ENCODE measurements around the gene E2F2.

E2F2 gene, protein sequence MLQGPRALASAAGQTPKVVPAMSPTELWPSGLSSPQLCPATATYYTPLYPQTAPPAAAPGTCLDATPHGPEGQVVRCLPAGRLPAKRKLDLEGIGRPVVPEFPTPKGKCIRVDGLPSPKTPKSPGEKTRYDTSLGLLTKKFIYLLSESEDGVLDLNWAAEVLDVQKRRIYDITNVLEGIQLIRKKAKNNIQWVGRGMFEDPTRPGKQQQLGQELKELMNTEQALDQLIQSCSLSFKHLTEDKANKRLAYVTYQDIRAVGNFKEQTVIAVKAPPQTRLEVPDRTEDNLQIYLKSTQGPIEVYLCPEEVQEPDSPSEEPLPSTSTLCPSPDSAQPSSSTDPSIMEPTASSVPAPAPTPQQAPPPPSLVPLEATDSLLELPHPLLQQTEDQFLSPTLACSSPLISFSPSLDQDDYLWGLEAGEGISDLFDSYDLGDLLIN

DNA sequence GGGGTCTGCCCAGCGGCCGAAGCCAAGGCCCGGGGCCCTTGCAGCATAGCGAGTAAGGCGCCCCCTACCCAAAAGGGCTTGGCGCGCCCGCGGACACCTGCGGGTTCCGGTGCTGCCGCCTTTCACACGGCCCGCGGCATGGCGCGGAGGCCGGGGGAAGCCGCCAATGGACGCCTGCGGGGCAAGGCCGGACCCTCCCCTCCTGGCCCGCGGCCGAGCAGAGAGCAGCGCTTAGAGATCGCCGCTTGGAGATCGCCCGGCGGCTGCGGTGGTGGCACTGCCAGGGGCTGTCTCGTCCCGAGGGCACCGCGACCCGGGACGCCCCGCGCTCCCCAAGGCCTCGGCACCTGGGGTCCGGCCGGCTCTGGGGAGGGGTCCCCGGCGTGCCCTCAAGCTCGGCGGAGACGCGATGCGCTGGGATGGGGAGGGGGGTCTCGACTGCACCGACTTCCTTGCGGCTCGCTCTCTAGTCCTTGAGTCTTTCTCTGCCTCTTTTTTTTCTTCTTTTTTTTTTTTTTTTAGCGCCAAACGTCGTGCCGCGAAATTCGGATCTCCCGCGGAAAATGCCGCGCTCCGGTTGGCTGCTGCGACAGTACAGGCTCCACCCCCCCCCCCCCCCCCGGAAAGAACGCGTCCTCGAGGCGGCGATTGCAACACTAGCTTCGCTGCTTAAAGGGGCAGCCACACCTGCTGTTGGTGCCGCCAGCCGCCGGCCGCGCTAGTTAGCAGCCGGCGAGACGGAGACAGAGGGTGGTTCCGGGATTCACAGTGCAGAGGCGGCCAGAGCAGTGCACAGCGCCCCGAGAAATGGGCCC lies at the start of gene E2F2:
E2F2 (minus strand) TSS at position 487 of the 815 bp plus-strand sequence; CDS start at position 47, 440 bp downstream.
- peak; percentile 75 for DNase-seq (ENCODE audit: low read depth)

DNA sequence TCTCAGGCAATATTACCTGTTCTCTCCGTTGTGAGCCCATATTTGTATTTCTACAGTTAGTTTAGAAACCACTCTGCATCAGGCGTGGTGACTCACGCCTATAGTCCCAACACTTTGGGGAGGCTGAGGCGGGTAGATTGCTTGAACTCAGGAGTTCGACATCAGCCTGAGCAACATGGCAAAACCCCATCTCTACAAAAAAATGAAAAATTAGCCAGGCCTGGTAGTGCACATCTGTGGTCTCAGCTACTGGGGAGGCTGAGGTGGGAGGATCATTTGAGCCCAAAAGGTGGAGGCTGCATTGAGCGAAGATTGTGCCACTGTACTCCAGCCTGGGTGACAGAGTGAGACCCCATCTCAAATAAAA lies 47.9 kb upstream of the E2F2 start:
- DNase-seq (ENCODE audit: low read depth) = no peak

DNA sequence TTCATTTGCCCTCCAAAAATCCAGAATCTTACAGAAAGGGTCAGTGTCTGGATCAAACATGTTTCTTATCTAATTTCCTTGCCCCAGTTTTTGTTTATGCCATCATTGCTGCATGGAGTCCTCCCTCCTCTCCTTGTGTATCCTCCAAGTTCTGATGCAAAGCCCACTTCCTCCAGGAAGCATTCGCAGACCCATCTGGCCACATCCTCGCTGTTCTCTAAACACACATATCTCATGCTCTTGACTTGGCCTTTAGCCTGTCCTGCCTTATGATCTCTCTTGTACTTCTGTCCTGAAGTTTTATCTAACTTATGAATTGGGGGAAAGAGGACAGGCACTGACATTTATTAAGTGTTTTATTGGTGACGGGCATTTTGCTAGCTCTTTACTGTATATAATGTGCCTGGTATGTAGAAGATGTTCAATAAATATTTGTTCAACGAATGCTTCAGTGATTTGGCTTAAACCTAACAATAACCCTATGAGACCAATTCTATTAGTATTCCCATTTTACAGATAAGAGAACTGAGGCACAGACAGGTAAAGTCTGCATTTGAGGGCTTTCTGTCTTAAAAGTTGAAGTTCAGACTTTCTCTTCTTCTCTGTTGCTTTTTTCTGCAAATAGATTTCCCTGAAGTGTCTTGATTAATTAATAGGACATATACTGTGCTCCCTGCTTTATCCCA lies 47.4 kb upstream of the E2F2 start:
- no peak for DNase-seq (ENCODE audit: low read depth)

DNA sequence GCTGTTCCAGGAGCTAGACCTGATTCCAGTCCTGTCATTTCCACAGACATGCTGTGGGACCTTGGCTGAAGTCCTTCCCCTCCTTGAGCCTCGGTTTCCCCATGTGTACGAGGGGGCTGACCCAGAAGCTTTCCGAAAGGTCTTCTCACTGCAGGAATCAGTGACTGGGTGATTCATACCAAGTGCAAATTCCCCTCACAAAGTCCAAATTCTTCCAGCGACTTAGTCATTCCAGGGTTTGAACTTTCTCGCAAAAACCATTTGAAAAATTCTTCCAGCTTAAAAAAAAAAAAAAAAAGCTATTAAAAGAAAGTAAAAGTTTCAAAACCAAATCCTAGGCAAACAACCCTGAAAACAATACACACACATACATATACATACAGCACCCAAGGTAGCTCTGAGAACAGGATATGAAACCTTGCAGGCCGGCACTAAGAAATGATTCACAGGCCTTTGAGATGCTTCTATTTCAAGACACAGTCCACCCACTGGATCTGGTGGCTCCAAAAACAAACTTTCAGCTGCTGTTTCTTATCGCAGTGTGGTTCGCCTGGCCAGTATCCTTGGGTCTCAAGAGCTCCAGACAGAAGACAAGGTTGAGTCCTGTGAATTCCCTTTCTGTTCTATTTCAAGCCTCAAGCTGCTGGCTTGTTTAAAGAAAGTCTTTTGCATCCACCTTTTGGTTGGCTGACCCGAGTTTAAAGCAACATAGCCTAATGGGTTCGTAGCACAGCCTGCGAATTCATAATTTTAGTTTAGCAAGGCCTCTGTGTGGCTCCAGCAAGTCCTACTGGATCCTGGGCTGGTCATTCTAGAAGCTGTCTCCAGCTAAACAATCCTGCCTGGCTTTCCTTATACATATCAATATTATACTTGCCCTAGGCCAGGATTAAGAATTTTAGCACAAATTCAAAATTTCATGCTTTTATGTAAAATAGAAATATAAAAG lies 46.3 kb upstream of the E2F2 start:
- no peak for DNase-seq (ENCODE audit: low read depth)

DNA sequence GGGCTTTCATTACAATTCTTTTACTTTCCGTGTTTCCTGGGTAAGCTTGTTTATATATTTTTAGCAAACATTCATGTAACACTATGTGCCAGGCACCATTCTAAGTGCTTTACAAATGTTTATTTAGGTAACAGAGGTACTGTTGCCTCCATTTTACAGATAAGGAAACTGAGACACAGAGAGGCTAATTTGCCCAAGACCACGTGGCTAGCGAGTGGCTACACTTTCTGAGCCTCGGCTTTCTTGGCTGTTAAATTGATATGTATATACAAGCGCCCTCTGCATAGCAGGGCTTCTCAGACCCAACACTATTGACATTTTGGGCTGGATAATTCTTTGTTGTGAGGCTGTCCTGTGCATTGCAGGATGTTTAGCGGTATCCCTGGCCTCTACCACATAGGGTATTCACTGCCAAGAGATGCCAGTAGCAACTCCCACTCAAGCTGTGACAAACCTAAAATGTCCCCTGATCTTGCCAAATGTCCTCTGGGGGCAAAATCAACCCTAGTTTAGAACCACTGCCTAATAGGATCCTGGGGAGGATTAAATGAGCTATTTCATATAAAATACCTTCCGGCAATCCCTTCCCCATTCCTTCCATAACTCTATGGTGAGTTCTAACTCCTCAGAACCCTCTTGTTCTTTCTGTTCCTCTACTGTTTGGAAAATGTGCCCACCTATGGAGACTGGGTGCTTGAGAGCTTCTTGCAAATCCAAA lies 45.5 kb upstream of the E2F2 start:
- no peak for DNase-seq (ENCODE audit: low read depth)

DNA sequence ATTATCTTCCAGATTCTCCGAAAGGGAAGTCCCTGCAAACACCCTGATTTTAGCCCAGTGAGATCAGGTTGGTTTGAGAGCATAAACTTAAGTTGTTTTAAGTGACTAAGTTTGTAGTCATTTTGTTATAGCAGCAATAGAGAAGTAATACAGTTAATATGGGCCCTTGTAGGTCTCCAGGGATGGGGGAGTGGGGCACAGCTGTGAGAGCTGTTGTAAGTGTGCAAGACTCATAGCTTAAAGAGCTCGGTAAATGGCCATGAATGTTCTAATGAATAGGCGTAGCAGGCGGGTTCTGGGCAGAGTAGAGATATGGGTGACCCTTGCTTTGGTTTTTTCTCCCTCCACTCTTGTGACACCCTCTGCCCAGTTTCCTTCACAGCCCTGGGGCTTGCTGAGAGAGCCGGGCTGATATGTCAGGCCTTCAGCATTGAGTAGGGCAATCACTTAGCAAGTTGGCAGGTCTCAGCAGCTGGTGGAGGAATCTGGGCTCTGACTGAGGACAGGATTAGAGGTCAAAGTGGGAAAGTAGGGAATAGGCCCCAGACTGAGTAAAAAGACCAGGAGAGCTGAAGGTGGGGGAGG lies 44.3 kb upstream of the E2F2 start:
- DNase-seq (ENCODE audit: low read depth) = no peak

DNA sequence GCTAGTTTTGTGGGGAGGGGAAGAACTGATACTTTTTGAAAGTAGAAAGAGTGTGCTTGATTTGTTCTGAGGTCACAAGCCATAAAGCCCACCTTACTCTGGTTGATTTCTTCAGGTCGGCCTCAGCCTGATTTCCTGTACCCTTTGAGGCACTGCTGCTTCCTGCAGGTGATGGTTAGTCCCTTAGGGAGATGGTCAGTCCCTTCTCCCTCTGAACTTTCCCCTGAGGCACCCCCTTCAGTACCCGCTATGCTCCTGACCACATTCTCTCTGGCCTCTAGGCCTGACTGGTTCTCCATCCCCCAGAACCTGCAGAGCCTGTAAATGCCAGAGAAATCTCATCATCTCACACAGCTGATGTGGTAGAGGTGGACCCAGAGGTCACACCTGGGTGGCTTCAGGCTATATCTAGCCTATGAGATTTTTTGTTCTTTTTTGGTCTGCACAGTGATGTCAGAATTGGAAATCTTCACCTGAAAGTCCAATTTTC lies 43.3 kb upstream of the E2F2 start:
- DNase-seq (ENCODE audit: low read depth) = no peak

DNA sequence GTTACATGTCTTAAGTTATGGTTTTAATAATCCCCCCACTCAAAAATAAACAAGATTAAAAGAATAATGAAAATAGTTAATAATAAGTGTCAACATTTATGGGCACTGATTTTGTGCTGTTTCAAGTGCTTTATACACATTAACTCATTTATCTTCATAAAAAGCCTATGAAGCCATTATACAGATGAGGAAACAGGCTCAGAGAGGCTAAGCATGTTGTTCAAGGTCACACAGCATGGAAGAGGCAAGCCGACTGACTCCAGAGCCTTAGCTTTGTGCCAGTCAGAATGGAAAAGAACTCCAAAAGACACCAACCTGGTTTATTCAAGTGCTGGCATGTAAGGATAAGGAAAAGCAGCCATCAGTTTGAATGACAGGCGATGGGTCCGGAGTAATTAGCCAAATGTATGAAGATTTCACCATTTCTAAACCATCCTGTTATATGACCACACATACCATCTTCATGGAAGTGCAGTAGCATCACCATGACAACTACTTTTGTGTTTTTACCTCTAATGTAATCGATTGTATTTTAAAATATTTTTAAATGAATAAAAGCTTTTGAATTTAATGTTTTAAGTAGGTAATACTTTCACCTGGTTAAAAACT lies 42.6 kb upstream of the E2F2 start:
- no peak for DNase-seq (ENCODE audit: low read depth)

DNA sequence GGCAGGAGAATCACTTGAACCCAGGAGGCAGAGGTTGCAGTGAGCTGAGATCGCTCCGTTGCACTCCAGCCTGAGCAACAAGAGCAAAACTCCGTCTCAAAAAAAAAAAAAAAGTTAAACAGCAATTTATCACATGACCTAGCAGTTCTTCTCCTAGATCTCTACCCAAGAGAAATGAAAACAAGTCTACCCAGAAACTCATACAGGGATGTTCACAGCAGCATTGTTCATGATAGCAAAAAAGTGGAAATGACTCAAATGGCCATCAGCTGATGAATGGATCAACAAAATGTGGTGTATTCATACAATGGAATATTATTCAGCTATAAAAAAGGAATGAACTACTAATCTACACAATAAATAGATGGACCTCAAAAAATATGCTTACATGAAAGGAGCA lies 40.4 kb upstream of the E2F2 start:
- DNase-seq (ENCODE audit: low read depth) = no peak

DNA sequence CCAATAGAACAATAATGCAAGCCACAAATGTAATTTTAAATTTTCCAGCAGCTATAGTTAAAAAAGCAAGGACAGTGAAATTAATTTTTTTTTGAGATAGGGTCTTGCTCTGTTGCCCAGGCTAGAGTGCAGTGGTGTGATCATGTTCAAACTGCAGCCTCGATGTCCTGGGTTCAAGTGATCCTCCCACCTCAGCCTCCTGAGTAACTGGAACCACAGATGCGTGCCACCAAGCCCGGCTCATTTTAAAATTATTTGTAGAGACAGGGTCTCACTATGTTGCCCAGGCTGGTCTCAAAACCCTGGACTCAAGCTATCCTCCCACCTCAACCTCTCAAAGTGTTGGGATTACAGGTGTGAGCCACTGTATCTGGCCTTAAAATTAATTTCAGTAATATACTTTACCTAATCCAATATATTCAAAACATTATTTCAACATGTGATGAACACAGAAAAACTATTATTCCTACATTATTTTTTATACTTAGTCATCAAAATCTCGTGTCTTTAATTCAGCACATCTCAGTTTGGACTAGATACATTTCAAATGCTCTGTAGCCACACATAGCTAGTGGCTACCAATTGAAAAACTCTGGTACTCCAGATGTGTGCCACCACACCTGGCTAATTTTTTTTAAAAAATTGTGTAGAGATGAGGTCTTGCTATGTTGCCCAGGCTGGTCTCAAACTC lies 39.1 kb upstream of the E2F2 start:
- DNase-seq (ENCODE audit: low read depth) = no peak

DNA sequence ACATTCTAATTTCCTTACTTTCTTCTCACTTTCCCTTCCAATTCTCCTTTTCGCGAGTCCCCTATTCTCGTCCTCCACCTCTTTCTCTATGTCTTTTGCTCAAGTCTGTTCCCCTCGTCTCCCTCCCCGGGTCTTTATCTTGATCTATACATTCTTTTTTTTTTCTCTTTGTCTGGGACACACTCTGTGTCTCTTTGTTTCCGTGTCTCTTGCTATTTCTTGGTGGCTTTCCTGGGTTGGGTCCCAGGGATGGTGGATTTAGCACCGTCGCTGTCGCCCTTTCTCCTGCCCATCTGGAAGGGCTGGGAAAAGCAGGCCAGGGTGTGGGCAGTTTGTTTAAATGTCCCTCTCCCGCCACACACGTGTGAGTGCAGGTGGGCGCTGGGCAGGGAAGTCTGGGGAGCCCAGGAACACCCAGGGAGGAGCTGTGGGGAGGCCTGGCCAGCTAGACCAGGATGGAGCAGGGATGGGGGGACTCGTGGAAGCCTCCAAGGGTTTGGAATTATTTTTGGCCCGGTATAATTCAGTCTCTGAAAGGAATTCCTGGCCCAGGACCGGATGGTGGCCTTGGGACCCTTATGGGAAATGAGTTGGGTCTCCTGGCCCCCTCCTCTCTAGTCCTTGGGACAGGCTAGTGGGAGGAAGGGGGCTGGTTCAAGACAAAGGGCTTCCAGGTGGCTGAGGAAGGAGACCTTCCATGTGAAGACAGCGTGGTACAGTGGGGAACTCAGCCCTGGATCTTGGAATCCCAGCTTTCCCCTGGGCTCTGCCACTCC lies 37.8 kb upstream of the E2F2 start:
- DNase-seq (ENCODE audit: low read depth) = no peak

DNA sequence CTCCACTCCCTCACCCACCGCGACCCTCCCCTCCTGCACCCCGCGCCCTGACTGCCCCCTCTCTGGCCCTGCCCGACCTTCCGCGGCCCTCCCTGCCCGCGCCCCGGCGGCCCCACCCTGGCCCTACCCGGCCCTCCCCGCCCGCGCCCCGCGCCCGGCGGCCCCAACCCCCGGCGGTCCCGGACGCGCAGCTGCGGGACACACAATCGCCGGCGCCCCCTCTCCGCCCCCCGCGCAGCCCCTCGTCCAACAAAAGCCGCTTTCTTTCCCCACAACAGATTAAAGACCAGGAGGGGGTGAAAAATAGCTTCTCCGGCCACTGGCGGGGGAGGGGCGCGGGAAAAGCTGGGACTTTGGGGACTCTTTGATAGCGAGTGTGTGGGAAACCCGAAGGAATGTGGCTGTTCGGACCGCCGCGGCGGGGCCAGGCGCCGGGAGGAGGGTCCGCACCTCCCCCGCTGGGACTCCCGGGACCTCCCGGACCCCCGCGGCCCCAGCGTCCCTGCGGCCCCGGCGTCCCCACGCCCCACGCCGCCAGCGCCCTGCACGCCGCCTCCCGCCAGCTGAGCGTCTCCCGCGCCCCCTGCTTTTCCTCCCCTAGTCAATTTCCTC lies 37.1 kb upstream of the E2F2 start:
- DNase-seq (ENCODE audit: low read depth) = no peak

DNA sequence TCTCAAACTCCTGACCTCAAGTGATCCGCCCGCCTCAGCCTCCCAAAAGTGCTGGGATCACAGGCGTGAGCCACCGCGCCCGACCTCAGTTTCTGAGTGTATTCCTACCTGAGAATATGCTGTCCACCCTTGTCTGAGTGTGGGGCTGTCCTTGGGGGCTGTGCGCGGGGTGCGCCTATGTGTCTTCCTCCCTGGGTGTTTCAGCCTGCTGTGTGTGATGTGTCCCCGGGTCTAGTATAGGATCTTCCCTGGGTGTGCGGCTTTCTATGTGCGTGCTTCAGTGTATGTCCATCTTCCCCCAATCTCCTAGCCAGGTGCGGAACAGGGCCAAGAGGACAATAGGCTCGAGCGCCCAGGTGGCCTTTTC lies 36.6 kb upstream of the E2F2 start:
- no peak for DNase-seq (ENCODE audit: low read depth)

DNA sequence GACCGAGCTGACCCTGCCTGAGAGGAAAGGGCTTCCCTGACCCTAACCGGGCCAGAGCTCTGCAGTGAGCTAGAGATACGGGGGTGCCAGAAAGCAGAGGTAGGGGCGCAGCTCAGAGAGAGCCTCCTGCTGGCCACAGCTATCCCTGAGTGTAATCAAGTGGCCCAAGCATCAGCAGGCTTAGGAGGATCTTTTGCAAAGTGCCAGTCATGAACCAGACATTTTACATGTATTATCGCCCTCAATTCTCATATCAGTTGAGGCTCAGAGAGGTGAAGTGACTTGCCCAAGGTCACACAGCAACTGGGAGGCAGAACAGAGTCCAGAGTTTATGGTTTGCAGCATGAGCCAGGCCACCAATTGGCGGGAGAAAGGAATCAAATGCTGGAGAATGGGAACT lies 35.3 kb upstream of the E2F2 start:
- no peak for DNase-seq (ENCODE audit: low read depth)

DNA sequence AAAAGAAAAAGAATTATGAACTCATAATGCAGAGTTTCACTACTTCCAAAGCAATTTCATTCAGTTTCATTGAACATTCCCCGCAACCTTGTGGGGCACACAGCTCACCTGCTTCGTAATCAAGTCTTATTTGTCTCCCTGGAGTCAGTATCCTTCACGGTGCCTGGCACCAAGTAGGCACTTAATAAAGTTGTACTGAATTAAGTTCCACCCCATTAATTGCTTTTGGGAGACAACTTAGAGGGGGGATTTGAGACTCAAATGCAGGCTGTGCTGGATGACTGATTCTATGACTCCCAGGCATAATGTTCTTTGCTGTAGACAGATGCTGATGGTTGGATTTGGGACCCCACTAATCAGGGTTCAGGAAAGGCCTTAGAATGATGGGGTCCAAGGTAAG lies 34.7 kb upstream of the E2F2 start:
- DNase-seq (ENCODE audit: low read depth) = no peak

DNA sequence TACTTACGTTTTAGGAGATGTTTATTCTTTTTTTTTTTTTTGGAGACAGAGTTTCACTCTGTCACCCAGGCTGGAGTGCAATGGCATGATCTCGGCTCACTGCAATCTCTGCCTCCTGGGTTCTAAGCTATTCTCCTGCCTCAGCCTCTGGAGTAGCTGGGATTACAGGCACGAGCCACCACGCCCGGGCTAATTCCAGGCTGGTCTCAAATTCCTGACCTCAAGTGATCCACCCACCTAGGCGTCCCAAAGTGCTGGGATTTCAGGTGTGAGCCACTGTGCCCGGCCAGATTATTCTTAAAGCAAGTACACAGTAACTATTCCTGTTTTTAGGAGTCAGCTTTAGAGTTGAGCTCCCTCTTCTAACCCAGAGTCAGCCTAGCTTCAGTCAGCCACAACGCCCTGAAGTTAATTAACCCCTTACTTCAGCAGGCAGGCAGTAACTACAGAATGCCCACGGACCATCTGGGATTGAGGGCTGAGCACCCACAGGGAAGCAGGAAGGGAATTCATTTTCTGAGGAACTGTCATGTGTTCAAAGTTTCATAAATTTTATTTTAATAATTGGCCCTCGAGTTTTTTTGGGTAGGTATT lies 33.6 kb upstream of the E2F2 start:
- no peak for DNase-seq (ENCODE audit: low read depth)

DNA sequence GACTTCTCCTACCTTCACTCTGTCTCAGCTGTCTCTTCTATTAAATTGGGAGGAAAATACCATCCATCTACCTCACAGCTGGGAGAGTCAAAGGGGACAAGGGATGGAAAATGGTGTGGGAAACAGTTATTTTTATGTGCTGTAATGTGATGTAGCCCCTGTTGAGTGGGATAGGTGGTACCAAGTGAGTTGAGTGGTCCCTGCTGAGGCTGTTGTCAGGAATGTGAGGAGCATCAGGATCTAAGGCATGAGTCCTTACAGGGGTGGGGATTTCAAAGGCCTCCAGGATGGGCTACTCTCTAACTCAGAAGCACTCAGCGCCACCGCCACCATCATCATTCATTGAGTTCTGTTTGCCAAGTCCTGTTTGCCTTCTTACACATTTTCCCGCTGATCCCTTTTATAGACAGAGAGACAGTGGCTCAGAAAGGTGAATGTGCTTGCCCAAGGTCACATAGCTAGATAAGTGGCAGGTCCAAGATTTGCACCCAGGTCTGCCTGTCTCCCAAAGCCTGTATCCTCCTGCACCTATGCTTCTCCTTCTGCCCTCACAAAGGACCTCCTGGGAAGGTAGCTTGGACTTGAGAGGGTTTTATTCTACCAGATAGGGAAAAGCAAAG lies 32.8 kb upstream of the E2F2 start:
- no peak for DNase-seq (ENCODE audit: low read depth)
